Placental epithelial cell (primary cell): ENCODE data around the gene SERPINB12. TPM values are rescaled to one million over a fixed set of nuclear protein-coding genes. Genes with fewer than 3 reads are reported as not detected.

Source experiments
- total RNA-seq: library from RNA; depleted of rRNA; stranded (reverse); fragments of >200 nt; gene quantifications from 2 replicates; pipeline ENCODE4 v1.2.3, GENCODE V29; 2012

Gene SERPINB12, protein sequence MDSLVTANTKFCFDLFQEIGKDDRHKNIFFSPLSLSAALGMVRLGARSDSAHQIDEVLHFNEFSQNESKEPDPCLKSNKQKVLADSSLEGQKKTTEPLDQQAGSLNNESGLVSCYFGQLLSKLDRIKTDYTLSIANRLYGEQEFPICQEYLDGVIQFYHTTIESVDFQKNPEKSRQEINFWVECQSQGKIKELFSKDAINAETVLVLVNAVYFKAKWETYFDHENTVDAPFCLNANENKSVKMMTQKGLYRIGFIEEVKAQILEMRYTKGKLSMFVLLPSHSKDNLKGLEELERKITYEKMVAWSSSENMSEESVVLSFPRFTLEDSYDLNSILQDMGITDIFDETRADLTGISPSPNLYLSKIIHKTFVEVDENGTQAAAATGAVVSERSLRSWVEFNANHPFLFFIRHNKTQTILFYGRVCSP
- not detected in 2 replicates for total RNA-seq

DNA sequence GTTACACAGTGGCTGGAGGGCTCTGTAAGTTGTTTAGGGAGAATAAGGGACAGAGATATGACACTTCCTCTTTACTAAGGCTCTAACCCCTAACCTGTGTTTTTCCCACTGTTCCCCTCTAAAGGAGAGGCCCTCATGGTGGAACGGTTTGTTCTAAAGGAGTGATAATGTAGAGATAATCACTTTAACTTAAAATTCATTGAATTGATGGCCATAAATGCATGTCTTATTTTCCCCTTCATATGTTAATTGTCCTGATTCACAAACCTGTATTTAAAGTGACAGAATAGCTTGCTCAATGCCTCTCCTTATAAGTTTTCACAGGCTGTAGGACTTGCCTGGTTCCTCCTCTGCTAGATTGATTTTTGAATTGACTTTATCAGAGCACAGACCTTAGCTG lies at the start of gene SERPINB12:
Gene SERPINB12 (plus strand): TSS at position 301 of the 400 bp plus-strand sequence. CDS start 13,791 bp downstream, outside the sequence.

DNA sequence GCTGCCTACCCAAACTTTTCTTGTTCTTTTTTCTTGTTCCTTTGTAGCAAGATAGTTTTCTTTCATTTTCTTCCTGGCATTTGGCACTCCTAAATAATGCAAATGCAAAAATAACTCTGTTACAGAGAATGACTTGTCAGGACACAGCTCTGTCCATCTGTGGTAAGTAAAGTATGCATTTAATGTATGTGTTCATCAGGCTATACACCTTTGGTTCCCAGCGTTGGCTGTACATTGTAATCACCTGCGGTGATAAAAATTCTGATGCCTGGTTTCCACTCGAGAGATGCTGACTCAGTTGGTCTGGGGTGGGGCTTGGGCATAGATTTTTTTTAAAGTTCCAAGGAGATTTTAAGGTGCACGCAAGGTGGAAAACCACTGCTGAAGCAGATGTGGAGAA lies 44.8 kb downstream of the SERPINB12 start, which contains the start of gene SERPINB13:
Gene SERPINB13 (plus strand): TSS at position 378 of the 400 bp plus-strand sequence. CDS start 1,325 bp downstream, outside the sequence.

Other genes with a start within 250 kb of the SERPINB12 start
- 0.11 and 0.39 TPM in 2 replicates for gene BCL2, start 222.6 kb upstream of the SERPINB12 start, total RNA-seq
- 23.6 and 23.9 TPM in 2 replicates for gene KDSR, start 175.2 kb upstream of the SERPINB12 start, total RNA-seq
- 47.9 and 53.8 TPM in 2 replicates for gene VPS4B, start 119.9 kb upstream of the SERPINB12 start, total RNA-seq
- 7.9 and 24.2 TPM in 2 replicates for gene SERPINB5, start 65.4 kb upstream of the SERPINB12 start, total RNA-seq
- gene SERPINB13, start 45.0 kb downstream of the SERPINB12 start, total RNA-seq: not detected in 2 replicates
- not detected in 2 replicates for gene SERPINB4, start 101.9 kb downstream of the SERPINB12 start, total RNA-seq
- gene SERPINB3, start 119.5 kb downstream of the SERPINB12 start, total RNA-seq: not detected in 2 replicates
- not detected in 2 replicates for gene SERPINB11, start 160.6 kb downstream of the SERPINB12 start, total RNA-seq
- gene SERPINB7, start 233.0 kb downstream of the SERPINB12 start, total RNA-seq: 0.79 and 15.1 TPM in 2 replicates